Measurements from ENCODE around the gene VWA5A. TPM values are rescaled to one million over a fixed set of nuclear protein-coding genes. Genes with fewer than 3 reads are reported as not detected.

The VWA5A gene
- total and polyA plus RNA-seq, 9 of the 15 experiments (the other 6 are each of a cell fraction or from before 2014, with no cell fraction given) = 4.6 to 19.7 (median 6.9) TPM

DNA sequence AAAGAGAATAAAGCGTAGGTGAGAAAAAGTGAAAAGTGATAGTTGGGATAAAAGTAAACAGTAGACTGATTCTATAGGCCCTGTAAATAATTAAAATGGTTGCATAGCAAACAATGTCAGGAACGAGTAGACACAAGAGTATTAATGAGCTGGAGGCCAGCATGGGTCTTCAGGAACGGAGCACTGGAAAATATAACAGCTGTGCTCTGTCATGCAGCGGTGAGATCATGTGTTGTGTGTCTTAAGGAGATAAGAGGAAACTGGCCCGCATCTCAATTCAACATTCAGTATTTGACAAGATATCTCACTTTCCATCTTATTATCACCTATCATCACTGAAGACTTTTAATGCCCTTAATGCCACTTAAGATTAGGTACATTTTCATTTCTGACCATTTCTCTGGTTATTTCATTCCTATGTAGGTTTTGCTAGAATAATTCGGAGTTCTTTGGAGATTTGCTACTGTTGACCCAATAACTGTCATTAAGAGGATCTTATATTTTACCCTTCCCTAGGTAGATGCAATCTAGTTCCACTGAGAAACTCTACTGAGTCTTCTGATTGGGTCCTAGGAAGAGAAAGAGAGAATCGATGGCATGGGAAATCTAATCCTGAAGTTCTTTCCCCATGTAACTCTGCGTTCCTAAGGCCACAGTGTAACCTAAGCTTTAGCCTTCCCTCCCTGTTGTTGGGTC is 35.5 kb upstream of the VWA5A start (continued):
- TF ChIP-seq CBFA2T2 (conservative IDR thresholded peaks at IDR 0.05) = peak; percentile 96
- no peak for TF ChIP-seq SIX5 (IDR thresholded peaks at IDR 0.05; ENCODE audit: borderline replicate concordance in 1 of 2, insufficient read depth in 1 of 2, low read depth in 1 of 2, low read length in 2 of 2)
- no peak for TF ChIP-seq HMG20A (CRISPR knock-in tag; conservative IDR thresholded peaks at IDR 0.05)
- TF ChIP-seq SMARCA4 (IDR thresholded peaks at IDR 0.05) = peak; percentile 99
- TF ChIP-seq ZNF311 (CRISPR knock-in tag; IDR thresholded peaks at IDR 0.05) = 0 out of 2 replicates have a peak, but pooled peaks have one; percentile 33
- TF ChIP-seq, protein P1, sequence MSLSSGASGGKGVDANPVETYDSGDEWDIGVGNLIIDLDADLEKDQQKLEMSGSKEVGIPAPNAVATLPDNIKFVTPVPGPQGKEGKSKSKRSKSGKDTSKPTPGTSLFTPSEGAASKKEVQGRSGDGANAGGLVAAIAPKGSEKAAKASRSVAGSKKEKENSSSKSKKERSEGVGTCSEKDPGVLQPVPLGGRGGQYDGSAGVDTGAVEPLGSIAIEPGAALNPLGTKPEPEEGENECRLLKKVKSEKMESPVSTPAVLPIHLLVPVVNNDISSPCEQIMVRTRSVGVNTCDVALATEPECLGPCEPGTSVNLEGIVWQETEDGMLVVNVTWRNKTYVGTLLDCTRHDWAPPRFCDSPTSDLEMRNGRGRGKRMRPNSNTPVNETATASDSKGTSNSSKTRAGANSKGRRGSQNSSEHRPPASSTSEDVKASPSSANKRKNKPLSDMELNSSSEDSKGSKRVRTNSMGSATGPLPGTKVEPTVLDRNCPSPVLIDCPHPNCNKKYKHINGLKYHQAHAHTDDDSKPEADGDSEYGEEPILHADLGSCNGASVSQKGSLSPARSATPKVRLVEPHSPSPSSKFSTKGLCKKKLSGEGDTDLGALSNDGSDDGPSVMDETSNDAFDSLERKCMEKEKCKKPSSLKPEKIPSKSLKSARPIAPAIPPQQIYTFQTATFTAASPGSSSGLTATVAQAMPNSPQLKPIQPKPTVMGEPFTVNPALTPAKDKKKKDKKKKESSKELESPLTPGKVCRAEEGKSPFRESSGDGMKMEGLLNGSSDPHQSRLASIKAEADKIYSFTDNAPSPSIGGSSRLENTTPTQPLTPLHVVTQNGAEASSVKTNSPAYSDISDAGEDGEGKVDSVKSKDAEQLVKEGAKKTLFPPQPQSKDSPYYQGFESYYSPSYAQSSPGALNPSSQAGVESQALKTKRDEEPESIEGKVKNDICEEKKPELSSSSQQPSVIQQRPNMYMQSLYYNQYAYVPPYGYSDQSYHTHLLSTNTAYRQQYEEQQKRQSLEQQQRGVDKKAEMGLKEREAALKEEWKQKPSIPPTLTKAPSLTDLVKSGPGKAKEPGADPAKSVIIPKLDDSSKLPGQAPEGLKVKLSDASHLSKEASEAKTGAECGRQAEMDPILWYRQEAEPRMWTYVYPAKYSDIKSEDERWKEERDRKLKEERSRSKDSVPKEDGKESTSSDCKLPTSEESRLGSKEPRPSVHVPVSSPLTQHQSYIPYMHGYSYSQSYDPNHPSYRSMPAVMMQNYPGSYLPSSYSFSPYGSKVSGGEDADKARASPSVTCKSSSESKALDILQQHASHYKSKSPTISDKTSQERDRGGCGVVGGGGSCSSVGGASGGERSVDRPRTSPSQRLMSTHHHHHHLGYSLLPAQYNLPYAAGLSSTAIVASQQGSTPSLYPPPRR (CRISPR knock-in tag; IDR thresholded peaks at IDR 0.05; ENCODE audit: borderline replicate concordance) = no peak
- TF ChIP-seq CREM (IDR thresholded peaks at IDR 0.05; ENCODE audit: low read depth) = peak; percentile 85
- peak; percentile 93 for TF ChIP-seq HDAC3 (IDR thresholded peaks at IDR 0.05; ENCODE audit: borderline replicate concordance, partially characterized antibody)
- TF ChIP-seq KLF6 (CRISPR knock-in tag; IDR thresholded peaks at IDR 0.05; ENCODE audit: borderline replicate concordance) = peak; percentile 20; the same call in 1 of the 2 replicates
- TF ChIP-seq TCF3 (CRISPR knock-in tag; IDR thresholded peaks at IDR 0.05) = peak; percentile 96
- TF ChIP-seq, protein P2, sequence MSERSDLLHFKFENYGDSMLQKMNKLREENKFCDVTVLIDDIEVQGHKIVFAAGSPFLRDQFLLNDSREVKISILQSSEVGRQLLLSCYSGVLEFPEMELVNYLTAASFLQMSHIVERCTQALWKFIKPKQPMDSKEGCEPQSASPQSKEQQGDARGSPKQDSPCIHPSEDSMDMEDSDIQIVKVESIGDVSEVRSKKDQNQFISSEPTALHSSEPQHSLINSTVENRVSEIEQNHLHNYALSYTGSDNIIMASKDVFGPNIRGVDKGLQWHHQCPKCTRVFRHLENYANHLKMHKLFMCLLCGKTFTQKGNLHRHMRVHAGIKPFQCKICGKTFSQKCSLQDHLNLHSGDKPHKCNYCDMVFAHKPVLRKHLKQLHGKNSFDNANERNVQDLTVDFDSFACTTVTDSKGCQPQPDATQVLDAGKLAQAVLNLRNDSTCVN (CRISPR knock-in tag; IDR thresholded peaks at IDR 0.05) = 0 out of 2 replicates have a peak, but pooled peaks have one; percentile 31
- TF ChIP-seq TBL1XR1 (IDR thresholded peaks at IDR 0.05; ENCODE audit: low read length in 2 of 2) = peak; percentile 14 to 87; a peak in 2 of 4 replicates
- peak; percentile 66 for TF ChIP-seq ZNF316 (IDR thresholded peaks at IDR 0.05)
- TF ChIP-seq ZNF583 (CRISPR knock-in tag; IDR thresholded peaks at IDR 0.05) = 0 out of 2 replicates have a peak, but pooled peaks have one; percentile 7
- peak; percentile 82 for TF ChIP-seq TAF9B (IDR thresholded peaks at IDR 0.05; ENCODE audit: partially characterized antibody)
- TF ChIP-seq, protein P3, sequence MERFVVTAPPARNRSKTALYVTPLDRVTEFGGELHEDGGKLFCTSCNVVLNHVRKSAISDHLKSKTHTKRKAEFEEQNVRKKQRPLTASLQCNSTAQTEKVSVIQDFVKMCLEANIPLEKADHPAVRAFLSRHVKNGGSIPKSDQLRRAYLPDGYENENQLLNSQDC (CRISPR knock-in tag; IDR thresholded peaks at IDR 0.05) = no peak
- TF ChIP-seq, protein P4, sequence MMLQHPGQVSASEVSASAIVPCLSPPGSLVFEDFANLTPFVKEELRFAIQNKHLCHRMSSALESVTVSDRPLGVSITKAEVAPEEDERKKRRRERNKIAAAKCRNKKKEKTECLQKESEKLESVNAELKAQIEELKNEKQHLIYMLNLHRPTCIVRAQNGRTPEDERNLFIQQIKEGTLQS (IDR thresholded peaks at IDR 0.05) = peak; percentile 98
- TF ChIP-seq, protein P4 (CRISPR knock-in tag; conservative IDR thresholded peaks at IDR 0.05) = peak; percentile 90; the same call in 1 of the 2 replicates
- peak; percentile 70 for TF ChIP-seq MBD2 (IDR thresholded peaks at IDR 0.05; ENCODE audit: borderline replicate concordance, low read depth)
- TF ChIP-seq SIN3A (IDR thresholded peaks at IDR 0.05; ENCODE audit: borderline replicate concordance in 2 of 2, control insufficient read depth in 1 of 2, low read depth in 2 of 2, low read length in 2 of 2) = 0 out of 4 replicates have a peak, but pooled peaks of 1 of the 2 experiments have one; percentile 28

Data from K562 (cell line).